G401 (cell line): ENCODE measurements around the gene SPPL3. TPM values are rescaled to one million over a fixed set of nuclear protein-coding genes. Genes with fewer than 3 reads are reported as not detected.
A peak's percentile ranks its signal among the peaks of the same experiment; 100 is the strongest.

Experiments
- DNase-seq: peaks from one replicate; pipeline ENCODE4 v3.0.0-alpha.2; 2015; ENCODE audit warnings: low spot score
- in situ Hi-C: cut with HindIII; loops from 2 replicates; pipeline ENCODE4 v1.10.0; 2016; ENCODE audit warnings: low sequenced_read_pairs, mixed read lengths
- total RNA-seq: library from RNA; depleted of rRNA; stranded (reverse); fragments of >200 nt; shearing (Covaris generic); gene quantifications from 2 replicates; pipeline ENCODE4 v1.2.3, GENCODE V29; 2014

Gene SPPL3
- total RNA-seq, 1 experiment from 2014 or later, result 12.2 TPM

- in situ Hi-C loops, result no loop called here
- DNase-seq, result no peak
These were observed 140.9 kb downstream of the SPPL3 start for GRCh38 chr12:120763250-120763649.

DNA sequence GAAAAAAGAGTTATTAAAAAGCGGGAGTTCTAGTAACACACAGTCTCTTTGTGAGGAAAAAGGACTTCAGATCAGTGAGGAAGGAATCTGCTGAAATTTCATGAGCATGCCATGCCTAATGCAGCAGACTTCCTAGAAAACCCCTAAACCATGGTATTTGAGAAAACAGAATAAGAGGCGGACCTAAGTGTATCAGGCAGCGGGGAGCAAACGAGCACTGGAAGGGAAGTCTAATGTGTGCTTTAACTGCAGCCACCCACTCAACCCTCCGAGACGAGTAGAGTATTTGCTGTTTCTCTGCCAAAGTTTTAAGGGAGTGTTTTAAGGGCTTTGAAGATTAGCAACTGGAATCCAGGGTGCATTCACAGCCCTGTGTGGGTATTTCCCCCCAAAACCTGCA lies 142.1 kb downstream of the SPPL3 start:
- in situ Hi-C loops, result no loop called here
- DNase-seq, result no peak

GRCh38 chr12:120761519-120761934 lies 142.6 kb downstream of the SPPL3 start:
- in situ Hi-C loops, result no loop called here
- DNase-seq, result no peak

DNA sequence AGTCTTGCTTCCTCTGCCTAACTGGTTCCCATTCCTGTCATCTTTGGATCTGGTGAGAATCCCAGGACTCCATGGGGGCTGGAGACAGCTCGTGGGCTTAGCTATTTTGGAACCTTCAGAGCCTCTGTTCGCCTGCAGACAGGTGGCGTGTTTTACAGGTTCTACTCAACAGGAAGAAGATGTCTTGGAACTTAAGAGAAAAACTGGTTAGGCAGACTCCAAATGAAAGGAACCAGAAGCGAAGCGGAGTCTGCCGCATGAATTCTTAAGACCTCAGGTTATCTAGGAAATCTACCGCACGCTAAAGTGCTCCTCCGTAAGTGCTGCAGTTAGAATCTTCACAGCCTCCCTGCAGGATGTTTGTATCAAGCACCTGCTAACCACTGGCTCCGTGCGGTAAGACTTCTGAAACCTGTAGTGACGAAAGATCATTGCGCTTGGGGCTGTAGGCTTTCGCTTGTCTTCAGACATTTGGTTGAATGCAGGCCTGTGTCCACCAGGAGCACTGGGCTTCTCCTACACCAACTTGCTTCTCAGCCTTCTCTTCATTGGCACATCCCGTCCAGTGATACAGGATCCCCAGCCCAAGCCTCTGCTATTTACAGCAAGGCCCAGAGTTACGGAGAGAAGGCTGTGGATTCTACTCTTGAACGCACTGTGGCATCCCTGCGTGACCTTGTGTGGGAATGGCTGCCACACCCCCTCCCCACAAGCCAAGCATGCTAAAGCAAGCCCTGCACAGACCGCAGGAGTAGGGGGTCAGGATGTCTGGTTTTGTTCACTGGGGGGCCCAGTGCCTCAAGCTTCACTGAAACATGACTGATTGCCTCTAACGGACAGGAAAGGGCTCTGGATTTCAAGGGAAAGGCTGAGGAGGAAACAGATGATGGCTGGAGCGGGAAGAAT lies 143.6 kb downstream of the SPPL3 start:
- in situ Hi-C loops, result no loop called here
- DNase-seq, result no peak

GRCh38 chr12:120759591-120760348 lies 144.4 kb downstream of the SPPL3 start:
- in situ Hi-C loops, result no loop called here
- DNase-seq, result peak; percentile 34

DNA sequence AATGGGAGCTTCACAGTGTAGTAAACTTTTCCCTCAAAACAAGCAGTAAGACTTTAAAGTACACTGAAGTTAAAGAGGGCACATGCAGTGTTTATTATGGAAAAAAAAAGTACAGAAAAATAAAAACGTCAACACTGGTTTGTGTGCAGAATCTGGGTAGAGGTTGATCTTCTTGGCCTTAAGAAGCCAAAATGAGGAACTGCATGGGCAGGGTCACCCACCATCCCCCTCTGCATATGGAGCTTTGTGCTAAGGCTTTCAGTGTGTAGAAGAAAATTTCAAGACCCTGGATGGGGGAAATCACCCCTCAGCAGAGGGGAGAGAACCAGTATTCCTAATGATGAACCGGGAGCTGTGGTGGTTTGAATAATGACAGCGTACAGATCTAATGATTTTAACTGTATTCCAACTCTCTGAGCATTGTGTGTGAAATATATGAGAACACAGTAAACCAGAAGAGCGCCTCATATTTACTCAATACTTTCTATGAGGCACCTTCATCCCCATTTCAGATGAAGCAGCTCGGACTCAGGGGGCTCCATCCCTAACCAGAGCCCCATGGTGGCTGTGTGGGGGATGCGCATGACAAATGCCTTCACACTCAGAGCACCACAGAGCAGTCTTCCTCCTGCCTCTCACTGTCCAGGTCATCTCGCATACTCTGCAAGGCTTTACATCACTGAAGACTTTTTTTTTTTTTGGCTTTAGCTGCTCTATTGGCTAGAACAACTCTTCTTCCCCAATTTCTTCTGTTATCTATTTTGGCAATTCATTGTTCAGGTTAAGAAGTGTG lies 145.2 kb downstream of the SPPL3 start:
- peak; percentile 4 for DNase-seq
- in situ Hi-C loops, result no loop called here

DNA sequence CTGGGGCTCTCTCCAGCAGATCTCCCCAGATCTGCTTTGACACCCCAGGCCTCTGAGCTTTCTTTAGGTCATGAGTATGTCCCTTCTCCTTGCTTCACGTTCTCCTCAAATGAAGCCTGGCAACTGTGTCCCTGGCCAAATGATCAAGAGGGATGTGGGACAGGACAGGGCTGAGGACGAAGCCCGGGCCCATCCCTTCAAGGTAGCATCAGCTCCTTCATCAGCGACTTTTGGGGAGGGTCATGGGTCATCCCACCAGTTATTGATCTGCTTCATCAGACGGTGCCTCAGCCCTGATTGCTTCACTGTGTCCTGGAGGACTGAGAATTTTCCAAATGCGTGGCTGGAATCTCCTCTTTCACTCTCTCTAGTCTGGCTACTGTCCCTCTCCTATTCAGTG lies 146.2 kb downstream of the SPPL3 start:
- in situ Hi-C loops, result no loop called here
- DNase-seq, result no peak

GRCh38 chr12:120757226-120757742 lies 146.9 kb downstream of the SPPL3 start:
- DNase-seq, result no peak

GRCh38 chr12:120755269-120755668 lies 148.9 kb downstream of the SPPL3 start:
- in situ Hi-C loops, result no loop called here
- DNase-seq, result no peak

More at GRCh38 chr12:120757226-120757742, 146.9 kb downstream of the SPPL3 start:
- in situ Hi-C loops, result no loop called here

- in situ Hi-C loops, result no loop called here
- DNase-seq, result no peak
These were observed 149.4 kb downstream of the SPPL3 start for GRCh38 chr12:120754792-120755191.

- in situ Hi-C loops, result no loop called here
- DNase-seq, result no peak
These were observed 152.8 kb downstream of the SPPL3 start for GRCh38 chr12:120751389-120751788.

- in situ Hi-C loops, result no loop called here
These were observed 153.4 kb downstream of the SPPL3 start for GRCh38 chr12:120750806-120751205.

GRCh38 chr12:120749256-120749655 lies 154.9 kb downstream of the SPPL3 start:
- no peak for DNase-seq
- in situ Hi-C loops, result no loop called here

More at GRCh38 chr12:120750806-120751205, 153.4 kb downstream of the SPPL3 start:
- DNase-seq, result no peak

- DNase-seq, result no peak
- in situ Hi-C loops, result no loop called here
These were observed 155.9 kb downstream of the SPPL3 start for GRCh38 chr12:120748242-120748641.

DNA sequence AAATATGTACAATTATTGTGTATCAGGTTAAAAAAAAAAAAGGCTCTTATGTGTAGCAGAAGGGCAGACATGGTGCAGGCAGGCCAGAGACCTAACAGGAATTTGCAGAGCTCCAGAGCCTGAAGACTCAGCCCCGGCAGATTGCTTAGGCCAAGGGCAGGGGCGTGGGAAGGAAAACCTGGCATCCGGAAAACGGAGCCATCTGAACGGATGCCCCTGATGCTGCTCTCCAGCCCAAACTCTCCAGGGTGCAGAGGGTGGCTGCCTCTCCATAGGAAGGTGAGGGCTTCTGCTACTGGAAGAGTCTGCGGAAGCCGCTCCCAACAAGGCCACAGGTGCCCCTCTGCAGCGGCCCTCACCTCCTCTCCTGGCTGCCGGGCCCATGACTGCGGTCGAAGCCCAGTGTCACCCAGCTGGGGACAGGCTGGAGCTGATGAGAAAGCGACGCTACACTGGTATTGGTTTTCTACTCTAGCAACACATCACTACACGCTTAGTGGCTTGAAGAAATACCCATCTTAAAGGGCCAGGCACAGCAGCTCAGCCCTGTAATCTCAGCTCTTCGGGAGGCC lies 159.2 kb downstream of the SPPL3 start:
- no peak for DNase-seq
- in situ Hi-C loops, result no loop called here

DNA sequence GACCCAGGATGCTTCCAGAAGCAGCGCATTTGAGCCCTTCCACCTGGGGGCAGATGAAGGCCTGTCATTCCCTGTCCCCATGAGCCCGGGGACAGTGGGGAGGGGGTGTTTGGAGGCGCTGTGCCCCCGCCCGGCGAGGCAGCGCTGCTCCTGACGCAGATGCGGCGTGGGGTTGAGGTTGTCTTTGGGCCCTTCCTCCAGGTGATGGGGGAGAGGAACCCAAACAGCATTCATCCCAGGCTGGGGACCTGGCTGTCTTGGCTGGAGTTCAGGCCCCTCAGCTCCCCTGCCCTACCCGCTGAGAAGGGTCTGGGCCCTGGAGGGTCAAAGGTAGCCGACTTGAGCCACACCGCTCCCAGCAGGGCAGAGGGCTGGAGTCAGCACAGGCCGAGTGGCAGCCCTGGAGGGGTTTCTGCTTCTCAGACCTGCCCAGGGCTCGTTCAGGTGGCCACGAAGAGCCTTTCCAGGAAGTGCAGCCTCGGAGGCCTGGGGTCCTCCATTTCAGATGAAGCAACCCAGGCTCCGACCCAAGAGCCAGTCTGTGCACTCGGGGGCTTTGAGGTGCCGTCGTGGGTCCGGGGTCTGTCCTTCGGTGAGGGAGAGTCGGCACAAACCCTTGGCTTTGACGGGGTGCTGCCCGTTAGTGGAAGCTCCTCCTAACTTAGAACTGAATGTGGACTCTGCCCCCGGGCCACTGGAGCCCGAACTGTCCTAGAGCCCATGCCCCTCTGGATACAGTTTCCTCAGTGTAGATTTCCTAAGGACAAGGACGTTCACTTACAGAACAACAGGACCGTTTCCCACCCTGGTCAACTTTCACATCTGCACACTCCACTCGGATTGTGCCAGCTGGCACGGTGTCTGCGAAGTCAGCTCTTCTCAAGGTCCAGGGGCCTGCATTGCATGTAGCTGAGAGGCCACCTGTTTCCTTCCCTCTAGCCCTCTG lies 162.4 kb downstream of the SPPL3 start:
- in situ Hi-C loops, result no loop called here
- no peak for DNase-seq

DNA sequence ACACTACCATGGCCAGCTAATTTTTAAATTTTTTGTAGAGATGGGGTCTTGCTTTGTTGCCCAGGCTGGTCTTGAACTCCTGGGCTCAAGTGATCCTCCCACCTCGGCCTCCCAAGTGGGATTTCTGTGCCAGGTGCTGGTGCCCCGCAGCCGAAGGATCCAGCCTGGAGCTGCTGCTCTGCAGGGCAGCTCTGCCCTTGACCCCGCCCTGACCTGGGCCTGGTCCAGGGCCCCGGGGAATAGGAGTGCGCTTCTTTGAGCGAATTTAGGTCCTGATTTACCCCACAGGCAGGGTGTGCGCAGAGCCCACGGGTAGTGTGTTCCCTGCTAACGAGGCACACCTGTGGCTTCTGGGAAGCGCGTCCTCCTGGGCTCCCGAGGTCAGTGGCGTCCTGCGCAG lies 163.3 kb downstream of the SPPL3 start:
- in situ Hi-C loops, result no loop called here

More for the DNA sequence above, 163.3 kb downstream of the SPPL3 start:
- DNase-seq, result no peak
